K562 (cell line): Measurements from ENCODE around the gene PEAR1. TPM values are rescaled to one million over a fixed set of nuclear protein-coding genes. Genes with fewer than 3 reads are reported as not detected.

Source experiments
- ATAC-seq: fragments of 200-7000 bp; cut with Tn5 transposase; 3 replicates; pipeline ENCODE4 v1.9.1; 2020; ENCODE audit warnings: moderate library complexity
- BruUV-seq: library from RNA; stranded (reverse); fragments of 400-500 nt; replicated peaks from 2 replicates; lab custom pipeline; 2021; lab: Mats Ljungman, UMichigan
- CTCF ChIA-PET: fragments of 300-600 bp; formaldehyde crosslinking; extraction: SDS; loops from one replicate; lab custom pipeline; 2021; ENCODE audit warnings: low intra/inter-chr PET ratio; lab: Yijun Ruan, JAX
- POLR2A ChIA-PET: fragments of 300-600, 350-650 bp; sonication (Branson Sonifier 250); formaldehyde crosslinking; extraction: SDS; loops from one replicate; lab custom pipeline; 2021; ENCODE audit warnings: antibody characterized with exemption, inconsistent platforms; lab: Yijun Ruan, JAX
- DNase-seq, 4 experiments: peaks; one replicate each; pipeline versions ENCODE4 v3.0.0 to v3.0.0-alpha.2; 2011 to 2018; ENCODE audit warnings: low spot score in 3 of 4, mixed read lengths in 3 of 4; ENCODE audit errors: extremely low read depth in 1 of 4
- FAIRE-seq: peaks from 2 replicates; lab custom pipeline; 2011; peaks lifted over from hg19 to GRCh38; lab: Jason Lieb, UNC
- H2AFZ ChIP-seq: 2 replicates; pipeline ENCODE4 v1.6.0; 2011; ENCODE audit warnings: low read depth, low read length, control low read depth, inconsistent platforms
- H3K27ac ChIP-seq: fragments of 200-600 bp; 3 replicates; pipeline ENCODE4 v1.8.0; 2011; ENCODE audit warnings: low read depth, mild to moderate bottlenecking, control low read depth, inconsistent platforms, low read length, moderate library complexity, mixed read lengths; ENCODE audit errors: extremely low read depth
- H3K27me3 ChIP-seq, 2 experiments: fragments of 300-600 bp in 1 of 2; 2 replicates in 1 of 2; 3 replicates in 1 of 2; pipeline versions ENCODE4 v1.6.0 to v1.8.0; 2011; ENCODE audit warnings: inconsistent platforms in 2 of 2, low read length in 2 of 2, mild to moderate bottlenecking in 1 of 2, mixed read lengths in 1 of 2, moderate library complexity in 1 of 2; ENCODE audit not compliant: control insufficient read depth in 2 of 2, insufficient read depth in 2 of 2
- H3K36me3 ChIP-seq: fragments of 300-600 bp; 3 replicates; pipeline ENCODE4 v1.8.0; 2011; ENCODE audit warnings: mild to moderate bottlenecking, low read length, inconsistent platforms; ENCODE audit not compliant: control insufficient read depth, insufficient read depth
- H3K4me1 ChIP-seq, 2 experiments: fragments of 200-600 bp in 1 of 2; replicated peaks in 1 of 2; 2 replicates in 1 of 2; 3 replicates in 1 of 2; pipeline versions ENCODE4 v1.5.1 to v1.8.0; 2011; ENCODE audit warnings: inconsistent platforms in 2 of 2, low read length in 2 of 2, mild to moderate bottlenecking in 1 of 2, mixed read lengths in 1 of 2, moderate library complexity in 1 of 2; ENCODE audit not compliant: control insufficient read depth in 2 of 2, insufficient read depth in 2 of 2
- H3K4me2 ChIP-seq: 2 replicates; pipeline ENCODE4 v1.6.1; 2011; ENCODE audit warnings: low read length, control low read depth, inconsistent platforms, mixed read lengths; ENCODE audit not compliant: insufficient read depth
- H3K4me3 ChIP-seq: fragments of 200-600 bp; sonication (generic), shearing (Covaris generic); 2 replicates; pipeline ENCODE4 v1.5.1; 2016; ENCODE audit warnings: control low read depth, inconsistent platforms
- H3K79me2 ChIP-seq: fragments of 200-600 bp; 3 replicates; pipeline ENCODE4 v1.8.0; 2011; ENCODE audit warnings: low read length, inconsistent platforms; ENCODE audit not compliant: control insufficient read depth, insufficient read depth
- H3K9ac ChIP-seq, 2 experiments: 2 replicates each; pipeline versions ENCODE4 v1.6.0 to v1.6.1; 2011; ENCODE audit warnings: low read depth in 2 of 2, low read length in 2 of 2, control low read depth in 1 of 2, inconsistent platforms in 1 of 2, mild to moderate bottlenecking in 1 of 2, mixed read lengths in 1 of 2; ENCODE audit not compliant: insufficient read depth in 1 of 2
- H3K9me1 ChIP-seq: one replicate; pipeline ENCODE4 v1.6.0; 2011; ENCODE audit warnings: inconsistent platforms, mild to moderate bottlenecking, low read length, moderate library complexity; ENCODE audit not compliant: control insufficient read depth, insufficient read depth
- H3K9me3 ChIP-seq: replicated peaks from 2 replicates; pipeline ENCODE4 v1.5.1; 2011; ENCODE audit warnings: low read depth, low read length, inconsistent platforms; ENCODE audit not compliant: control insufficient read depth, insufficient read depth
- H4K20me1 ChIP-seq: replicated peaks from 2 replicates; pipeline ENCODE4 v1.6.1; 2011; ENCODE audit warnings: low read length, inconsistent platforms, mixed read lengths; ENCODE audit not compliant: control insufficient read depth, insufficient read depth
- HSF4 ChIP-seq: fragments of 250-450 bp; sonication (Bioruptor Pico); IDR thresholded peaks from 2 replicates; pipeline ENCODE4 v2.1.2; 2022; ENCODE audit warnings: mild to moderate bottlenecking, moderate library complexity, borderline replicate concordance
- NR2C2 ChIP-seq, 2 experiments: fragments of 200-800 bp in 1 of 2; sonication (Bioruptor generic) in 1 of 2; sonication (generic) in 1 of 2; formaldehyde crosslinking in 1 of 2; IDR thresholded peaks; 2 replicates each; pipeline versions ENCODE4 v1.6.1 to v1.8.0; 2016 to 2022; ENCODE audit warnings: mild to moderate bottlenecking in 1 of 2, missing compliant biosample characterization in 1 of 2, missing genetic modification characterization in 1 of 2, missing genetic modification reagents in 1 of 2
- RBBP5 ChIP-seq: fragments of 200-600 bp; sonication (generic); IDR thresholded peaks from 2 replicates; pipeline ENCODE4 v1.6.1; 2012; ENCODE audit warnings: borderline replicate concordance, mild to moderate bottlenecking, low read length, control low read depth, inconsistent platforms; ENCODE audit not compliant: insufficient read depth, poor library complexity, severe bottlenecking
- ZFX ChIP-seq: sonication (generic); formaldehyde crosslinking; IDR thresholded peaks from 2 replicates; pipeline ENCODE4 v1.8.0; 2022; ENCODE audit warnings: mild to moderate bottlenecking, missing genetic modification reagents, moderate library complexity
- ZNF695 ChIP-seq: fragments of 450-650 bp; formaldehyde crosslinking; IDR thresholded peaks from 2 replicates; pipeline ENCODE4 v1.4.0; 2020; ENCODE audit warnings: mild to moderate bottlenecking, moderate library complexity
- WGBS: fragments of 100-300 bp; shearing (Covaris generic); methylation state at CpG from one replicate; pipeline ENCODE4 v1.1.6; 2016; ENCODE audit warnings: low coverage, mixed read lengths; ENCODE audit not compliant: insufficient coverage; ENCODE audit errors: missing lambda C conversion rate; 5-methylcytosine and 5-hydroxymethylcytosine counted together
- in situ Hi-C: fragments of 300-500 bp; cut with MboI; formaldehyde crosslinking; loops from 4 replicates; pipeline ENCODE4 v1.15.0; 2018; ENCODE audit warnings: inconsistent platforms, mixed read lengths
- intact Hi-C: fragments of 100-400 bp; cut with micrococcal nuclease; formaldehyde crosslinking; loops from 2 replicates; pipeline ENCODE4 v1.14.2; 2022
- polyA plus RNA-seq, 8 experiments: library from polyadenylated mRNA; depleted of rRNA in 4 of 8; stranded (reverse) in 5 of 8; unstranded in 3 of 8; fragments of >200 nt; fragmentation: Nextera tagmentation in 2 of 8; fragmentation: Illumina TruSeq in 1 of 8; extraction: Ambion mirVana in 2 of 8; extraction: Trizol in 1 of 8; gene quantifications; 2 replicates each; pipeline versions ENCODE4 v1.2.1 to v1.2.3, GENCODE V29; 2011 to 2014; ENCODE audit warnings: inconsistent platforms in 1 of 8, missing spikeins in 1 of 8
- total RNA-seq, 7 experiments: library from RNA; depleted of rRNA in 6 of 7; stranded (reverse); fragments of >200 nt in 6 of 7; fragmentation: Illumina TruSeq in 2 of 7; extraction: Trizol in 2 of 7; gene quantifications; 2 replicates each; pipeline versions ENCODE4 v1.2.1 to v1.2.3, GENCODE V29; 2011 to 2021; ENCODE audit warnings: low replicate concordance in 1 of 7
- TF ChIP-seq, protein P1 (sequence below): fragments of 250-450 bp; sonication (Bioruptor Pico); IDR thresholded peaks from 2 replicates; pipeline ENCODE4 v1.5.0; 2021; ENCODE audit warnings: mild to moderate bottlenecking, borderline replicate concordance

The PEAR1 gene
- total and polyA plus RNA-seq, 9 of the 15 experiments (the other 6 are each of a cell fraction or from before 2014, with no cell fraction given): 0.87 to 13.9 (median 6.1) TPM

DNA sequence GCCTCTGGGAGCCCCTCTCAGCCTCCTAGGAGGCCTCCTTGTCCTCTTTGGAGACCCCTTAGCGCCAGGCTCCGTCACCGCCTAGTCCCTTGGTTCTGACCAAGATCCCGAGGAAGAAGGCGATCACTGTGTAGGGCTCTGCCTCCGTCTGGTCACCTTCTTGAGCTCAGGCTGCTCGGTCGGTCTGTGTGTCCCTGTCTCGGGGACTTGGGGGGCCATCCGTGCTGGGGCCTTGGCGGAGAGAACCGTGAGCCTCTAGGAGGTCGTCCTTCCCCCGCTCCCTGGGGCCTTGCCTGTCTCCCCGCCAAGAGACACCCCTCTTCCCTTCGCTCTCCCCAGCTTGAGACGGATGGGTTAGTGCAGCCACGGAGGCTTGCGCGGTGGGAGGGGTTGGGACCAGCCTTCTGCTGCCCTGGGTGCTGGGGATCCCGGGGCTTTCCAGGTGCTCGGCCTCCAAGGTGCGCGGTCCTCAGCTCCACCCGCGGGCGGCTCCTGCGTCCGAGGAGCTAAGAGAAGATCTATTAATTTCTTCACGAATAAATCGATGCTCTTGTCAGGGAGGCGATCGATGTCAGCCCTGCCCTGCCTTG, 33.9 kb upstream of the PEAR1 start:
- TF ChIP-seq, protein P1, sequence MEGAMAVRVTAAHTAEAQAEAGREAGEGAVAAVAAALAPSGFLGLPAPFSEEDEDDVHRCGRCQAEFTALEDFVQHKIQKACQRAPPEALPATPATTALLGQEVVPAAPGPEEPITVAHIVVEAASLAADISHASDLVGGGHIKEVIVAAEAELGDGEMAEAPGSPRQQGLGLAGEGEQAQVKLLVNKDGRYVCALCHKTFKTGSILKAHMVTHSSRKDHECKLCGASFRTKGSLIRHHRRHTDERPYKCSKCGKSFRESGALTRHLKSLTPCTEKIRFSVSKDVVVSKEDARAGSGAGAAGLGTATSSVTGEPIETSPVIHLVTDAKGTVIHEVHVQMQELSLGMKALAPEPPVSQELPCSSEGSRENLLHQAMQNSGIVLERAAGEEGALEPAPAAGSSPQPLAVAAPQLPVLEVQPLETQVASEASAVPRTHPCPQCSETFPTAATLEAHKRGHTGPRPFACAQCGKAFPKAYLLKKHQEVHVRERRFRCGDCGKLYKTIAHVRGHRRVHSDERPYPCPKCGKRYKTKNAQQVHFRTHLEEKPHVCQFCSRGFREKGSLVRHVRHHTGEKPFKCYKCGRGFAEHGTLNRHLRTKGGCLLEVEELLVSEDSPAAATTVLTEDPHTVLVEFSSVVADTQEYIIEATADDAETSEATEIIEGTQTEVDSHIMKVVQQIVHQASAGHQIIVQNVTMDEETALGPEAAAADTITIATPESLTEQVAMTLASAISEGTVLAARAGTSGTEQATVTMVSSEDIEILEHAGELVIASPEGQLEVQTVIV (CRISPR knock-in tag): no peak
- TF ChIP-seq ZNF695 (CRISPR knock-in tag) (no peak), ZFX (CRISPR knock-in tag) (peak; percentile 44), RBBP5 (peak; percentile 24), NR2C2 (CRISPR knock-in tag; IDR thresholded peaks at IDR 0.05) (0 out of 2 replicates have a peak, but pooled peaks have one; percentile 35), NR2C2 (tag; IDR thresholded peaks at IDR 0.05) (no peak), HSF4 (CRISPR knock-in tag) (no peak)
- Histone ChIP-seq H3K27me3 (no peaks in the 10 kb centered on the region), H3K79me2 (peaks cover 27% of the 10 kb centered on the region; the same call in 2 of the 3 replicates), H2AFZ (peak overlapping the region; percentile 86), H3K4me1 (peaks cover 70 to 76% of the 10 kb centered on the region in 2 experiments), H4K20me1 (no peaks in the 10 kb centered on the region), H3K9ac (peak overlapping the region; percentile 30 to 78; a peak in 3 of 4 replicates), H3K36me3 (no peaks in the 10 kb centered on the region), H3K4me3 (peak overlapping the region; percentile 34), H3K9me1 (no peaks in the 10 kb centered on the region), H3K27ac (no peak overlapping the region), H3K9me3 (no peaks in the 10 kb centered on the region), H3K4me2 (peak overlapping the region; percentile 90)
- peak; percentile 41 for ATAC-seq
- no peak for FAIRE-seq
- intact Hi-C loops: loop anchor here (1.0 to 5.0 kb wide), 5 partner anchors 20 to 172 kb away; no protein-coding TSS in a partner anchor
- no TSS peak for BruUV-seq
- in situ Hi-C loops: loop anchor here (5.0 kb wide), 2 partner anchors 57 to 132 kb away; partner anchors contain the start of genes ISG20L2 and METTL25B
- 15% methylated on average over 27 of the region's 33 CpGs for WGBS
- DNase-seq: no peak
- CTCF ChIA-PET: interaction anchor here (1.6 to 3.3 kb wide), 5 partner anchors 21 to 171 kb away, joined by 5 to 31 read pairs (median 18); no protein-coding TSS in a partner anchor
- POLR2A ChIA-PET: interaction anchor here (0.5 to 2.3 kb wide), 18 partner anchors 9 to 507 kb away, joined by 3 to 17 read pairs (median 4); partner anchors contain the start of genes HDGF, ISG20L2 and METTL25B
